ENCODE data around the gene TAS2R3.

TAS2R3 gene

GRCh38 chr7:141788296-141788695, 24.4 kb downstream of the TAS2R3 start:
- DNase-seq: no peak

DNA sequence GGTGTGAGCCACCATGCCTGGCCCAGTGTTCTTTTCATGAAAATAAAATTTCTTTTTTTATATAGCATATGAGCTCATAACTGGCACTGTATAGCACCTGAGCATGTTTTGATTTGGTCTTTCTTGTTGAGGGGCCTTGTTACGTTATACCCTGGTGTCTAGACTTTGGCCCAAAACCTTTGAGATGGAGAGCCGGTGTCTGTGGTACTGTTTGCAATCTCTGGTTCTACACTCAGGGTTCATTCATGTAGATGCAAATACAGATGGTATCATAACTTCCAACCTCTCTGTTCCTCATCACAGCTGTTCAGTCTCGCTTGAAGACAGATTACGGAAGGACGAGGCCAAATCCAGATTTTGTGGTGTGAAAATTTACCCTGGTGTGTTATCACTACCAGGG, 26.0 kb downstream of the TAS2R3 start, which contains the start of gene TAS2R5:
TSS of gene TAS2R5 (plus strand) at position 301 of the 400 bp plus-strand sequence. CDS start 145 bp downstream, outside the sequence.
- no peak for DNase-seq

- no peak for DNase-seq
These were observed 28.6 kb downstream of the TAS2R3 start for GRCh38 chr7:141792526-141792925.

All from activated CD4-positive, CD25-positive, alpha-beta regulatory T cell treated with anti-CD3 and anti-CD28 coated beads, Interleukin-2, amount 50 U/mL, for 72 hours (primary cell).